ENCODE measurements around the gene DDX10. TPM values are rescaled to one million over a fixed set of nuclear protein-coding genes. Genes with fewer than 3 reads are reported as not detected.

The DDX10 gene
- total and polyA plus RNA-seq, 2 of the 8 experiments (the other 6 are each of a cell fraction or from before 2014, with no cell fraction given): 49.2 to 52.2 TPM

- TF ChIP-seq CREB1 (IDR thresholded peaks at IDR 0.05) (no peak), EP300 (IDR thresholded peaks at IDR 0.05; ENCODE audit: borderline replicate concordance in 1 of 2, low read depth in 2 of 2, low read length in 2 of 2) (no peak)
- Histone ChIP-seq H2BK15ac (ENCODE audit: low read length) (no peak overlapping the region), H3K27ac (ENCODE audit: low read depth, low read length) (no peak overlapping the region), H3K4me2 (ENCODE audit: insufficient read depth in 1 of 2, low read depth in 2 of 2, low read length in 2 of 2) (no peak overlapping the region), H3K4me1 (replicated peaks in 1 of 4; ENCODE audit: control insufficient read depth in 3 of 4, insufficient read depth in 4 of 4, low read length in 3 of 4) (no peaks in the 10 kb centered on the region; a peak in 1 of 7 replicates), H3K56ac (replicated peaks; ENCODE audit: insufficient read length, low read depth, low read length) (no peak overlapping the region), H3K9ac (replicated peaks in 1 of 4; ENCODE audit: extremely low read depth in 1 of 4, low read depth in 3 of 4, low read length in 3 of 4) (no peak overlapping the region), H2BK20ac (ENCODE audit: low read length) (no peak overlapping the region), H4K91ac (replicated peaks; ENCODE audit: insufficient read length, low read length) (no peak overlapping the region), H2BK12ac (ENCODE audit: low read depth, low read length) (no peak overlapping the region), H3K14ac (ENCODE audit: insufficient read length) (no peak overlapping the region), H3K18ac (ENCODE audit: extremely low read depth, low read length) (no peak overlapping the region), H3K23ac (ENCODE audit: insufficient read length) (no peak overlapping the region), H2AFZ (ENCODE audit: low read length) (no peak overlapping the region), H2BK5ac (ENCODE audit: low read depth, low read length) (no peak overlapping the region), H3K23me2 (ENCODE audit: low read depth, low read length) (no peaks in the 10 kb centered on the region), H4K5ac (ENCODE audit: insufficient read length, low read depth, low read length) (no peak overlapping the region), H3K4ac (replicated peaks; ENCODE audit: insufficient read length, low read depth, low read length) (no peak overlapping the region), H4K8ac (ENCODE audit: extremely low read depth, insufficient read depth, low read length) (no peak overlapping the region), H3K79me1 (ENCODE audit: low read depth, low read length) (no peaks in the 10 kb centered on the region), H3K79me2 (ENCODE audit: control insufficient read depth in 1 of 2, insufficient read depth in 2 of 2, low read length in 2 of 2) (no peaks in the 10 kb centered on the region), H3K4me3 (ENCODE audit: extremely low read depth in 1 of 4, insufficient read depth in 2 of 4, low read depth in 3 of 4, low read length in 4 of 4) (no peak overlapping the region), H3K36me3 (ENCODE audit: control insufficient read depth in 2 of 4, insufficient read depth in 4 of 4, low read length in 3 of 4) (no peaks in the 10 kb centered on the region), H2AK5ac (ENCODE audit: low read depth, low read length) (no peak overlapping the region), H4K20me1 (replicated peaks in 1 of 2; ENCODE audit: control insufficient read depth in 1 of 2, insufficient read depth in 2 of 2, low read length in 2 of 2) (no peaks in the 10 kb centered on the region), H3K27me3 (replicated peaks in 1 of 4; ENCODE audit: control insufficient read depth in 3 of 4, extremely low read depth in 1 of 4, insufficient read depth in 3 of 4, low read length in 3 of 4) (no peaks in the 10 kb centered on the region), H3K9me3 (ENCODE audit: insufficient read depth in 2 of 2, low read depth in 1 of 2, low read length in 1 of 2) (0 out of 4 replicates have a peak, but pooled peaks cover 0 to 8% of the 10 kb centered on the region in 2 experiments), H2BK120ac (replicated peaks; ENCODE audit: low read depth, low read length) (no peak overlapping the region)
- no peak for DNase-seq (ENCODE audit: low read depth in 1 of 2, low spot score in 2 of 2)
- no peak for FAIRE-seq
- 89% methylated on average over 5 of the region's 5 CpGs; no CpG with 5 or more reads in 1 of the 2 experiments for WGBS, 2 experiments (ENCODE audit: extremely low coverage in 1 of 2, insufficient coverage in 1 of 2, insufficient read length in 1 of 2, insufficient replicate concordance in 2 of 2, low coverage in 1 of 2, low lambda C conversion rate in 2 of 2, missing lambda C conversion rate in 1 of 2)
- ChIA-PET POLR2A (ENCODE audit: partially characterized antibody) (no interaction called here), CTCF (ENCODE audit: partially characterized antibody) (interaction anchor here (0.7 kb wide), 2 partner anchors 176 to 611 kb away, joined by 3 read pairs; no protein-coding TSS in a partner anchor)
Measured at GRCh38 chr11:108897916-108898315, 233.0 kb downstream of the DDX10 start.

All from H1 (cell line).